NCI-H345 treated with DMSO at 0.1 percent for 48 hours (cell line): ENCODE measurements around the gene SMIM20.

Source experiments
- DNase-seq: peaks from one replicate; lab custom pipeline; 2025; ENCODE audit not compliant: unreplicated experiment; lab: John Stamatoyannopoulos, UW

Gene SMIM20

GRCh38 chr4:25951390-25951952 is 37.5 kb downstream of the SMIM20 start:
- no peak for DNase-seq

- DNase-seq: no peak
Observed at GRCh38 chr4:25953740-25954139, 39.7 kb downstream of the SMIM20 start.

- DNase-seq: no peak
Observed at GRCh38 chr4:25954293-25954904, 40.4 kb downstream of the SMIM20 start.

GRCh38 chr4:25955705-25956104 is 41.7 kb downstream of the SMIM20 start:
- DNase-seq: no peak

GRCh38 chr4:25956260-25956659 is 42.2 kb downstream of the SMIM20 start:
- no peak for DNase-seq

- DNase-seq: no peak
Observed at GRCh38 chr4:25958110-25958509, 44.1 kb downstream of the SMIM20 start.

GRCh38 chr4:25962393-25962792 is 48.4 kb downstream of the SMIM20 start:
- no peak for DNase-seq

GRCh38 chr4:25965629-25966028 is 51.6 kb downstream of the SMIM20 start:
- no peak for DNase-seq

- DNase-seq: no peak
Observed at GRCh38 chr4:25966171-25966570, 52.2 kb downstream of the SMIM20 start.

GRCh38 chr4:25969374-25970155 is 55.5 kb downstream of the SMIM20 start:
- no peak for DNase-seq

- DNase-seq: no peak
Observed at GRCh38 chr4:25970226-25970675, 56.2 kb downstream of the SMIM20 start.

- no peak for DNase-seq
Observed at GRCh38 chr4:25970691-25971432, 56.8 kb downstream of the SMIM20 start.

- DNase-seq: no peak
Observed at GRCh38 chr4:25972366-25972765, 58.3 kb downstream of the SMIM20 start.

- DNase-seq: no peak
Observed at GRCh38 chr4:25972984-25973745, 59.1 kb downstream of the SMIM20 start.

- DNase-seq: no peak
Observed at GRCh38 chr4:25976780-25977179, 62.8 kb downstream of the SMIM20 start.

GRCh38 chr4:25977397-25978170 is 63.6 kb downstream of the SMIM20 start:
- DNase-seq: no peak

- DNase-seq: no peak
Observed at GRCh38 chr4:25978327-25978726, 64.3 kb downstream of the SMIM20 start.
